T-helper 2 cell treated with Interferon-gamma antibody and Interleukin-4, amounts not matched to agents 5 μg/mL and 100 μg/mL, for 36 hours (primary cell): ENCODE measurements around the gene ERCC3.

Experiments
- DNase-seq: peaks from one replicate; pipeline ENCODE4 v3.0.0; 2021; ENCODE audit warnings: low spot score
- H3K27ac Mint-ChIP-seq: one replicate; pipeline ENCODE4 v1.8.0; 2021; ENCODE audit warnings: mild to moderate bottlenecking, mixed read lengths
- H3K27me3 Mint-ChIP-seq: one replicate; pipeline ENCODE4 v1.8.0; 2021; ENCODE audit warnings: low read depth, mixed read lengths
- H3K36me3 Mint-ChIP-seq: one replicate; pipeline ENCODE4 v1.8.0; 2021; ENCODE audit warnings: low read depth, mixed read lengths
- H3K4me1 Mint-ChIP-seq: one replicate; pipeline ENCODE4 v1.8.0; 2021; ENCODE audit warnings: low read depth, mixed read lengths
- H3K4me3 Mint-ChIP-seq: one replicate; pipeline ENCODE4 v1.8.0; 2022; ENCODE audit warnings: mild to moderate bottlenecking, moderate library complexity, mixed read lengths
- H3K9me3 Mint-ChIP-seq: one replicate; pipeline ENCODE4 v1.8.0; 2021; ENCODE audit warnings: mixed read lengths

The ERCC3 gene

DNA sequence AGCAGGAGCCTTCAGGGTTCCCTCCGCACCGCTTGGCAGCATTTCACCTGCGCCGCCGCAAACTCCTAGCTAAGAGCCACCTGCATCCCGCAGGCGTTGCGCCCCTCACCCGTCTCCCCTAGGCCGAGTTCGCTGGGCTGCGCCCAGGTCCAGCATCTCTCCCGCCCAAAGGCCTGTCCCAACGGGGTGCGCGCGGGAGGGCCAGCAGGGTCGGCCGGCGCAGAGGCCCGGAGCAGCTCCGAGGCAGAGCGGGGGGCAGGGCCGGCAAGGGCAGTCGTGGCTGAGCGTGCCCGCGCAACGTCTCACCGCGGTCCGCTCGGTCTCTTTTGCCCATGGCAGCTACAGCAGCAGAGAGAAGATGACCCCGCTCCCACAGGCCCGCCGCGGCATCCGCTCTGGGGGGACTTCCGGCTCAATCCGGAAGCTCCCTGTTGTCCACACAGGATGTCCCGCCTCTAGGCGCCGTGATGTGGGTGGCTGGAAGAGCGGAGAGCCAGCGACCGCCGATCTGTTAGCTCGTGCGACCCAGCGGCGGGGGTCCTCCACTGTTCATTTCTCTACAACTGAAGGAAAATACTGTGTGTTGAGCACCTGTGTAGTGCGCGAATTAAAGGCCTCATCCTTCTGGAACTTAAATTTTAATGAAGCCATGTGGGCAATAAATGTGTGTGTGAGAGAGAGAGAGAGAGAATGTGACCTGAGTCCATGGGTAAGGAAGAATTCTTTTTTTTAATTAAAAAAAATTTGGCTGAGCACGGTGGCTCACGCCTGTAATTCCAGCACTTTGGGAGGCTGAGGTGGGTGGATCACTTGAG lies at the start of gene ERCC3:
TSS of gene ERCC3 (minus strand) at position 397 of the 815 bp plus-strand sequence. CDS start at position 334, 63 bp downstream.
- Mint-ChIP-seq H3K4me3 (peak within 1 kb of the TSS; percentile 100), H3K4me1 (peaks cover 22% of the 10 kb centered on the region), H3K27ac (peak within 1 kb of the TSS; percentile 96), H3K36me3 (peaks cover 39% of the 10 kb centered on the region), H3K27me3 (no peaks in the 10 kb centered on the region), H3K9me3 (no peaks in the 10 kb centered on the region)
- DNase-seq, result peak; percentile 80

DNA sequence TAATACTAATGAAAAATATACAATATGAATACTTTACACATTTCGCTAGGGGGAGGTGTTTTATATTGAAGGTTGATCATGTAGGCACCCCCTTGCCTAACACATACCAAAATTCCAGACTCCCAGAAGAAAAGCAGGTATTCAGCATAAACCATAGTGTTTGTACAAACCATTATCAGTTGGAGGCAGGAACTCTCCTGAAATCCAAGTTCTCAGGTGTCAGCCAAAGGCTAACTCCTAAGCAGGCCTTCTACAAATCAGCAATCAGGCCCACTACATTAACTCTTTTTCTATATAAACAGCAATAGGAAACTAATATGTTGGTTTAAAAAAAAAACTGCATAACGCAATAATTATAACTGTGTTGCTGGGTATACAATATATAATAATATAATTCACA lies 49.3 kb upstream of the ERCC3 start:
- Mint-ChIP-seq H3K4me3 (no peak overlapping the region), H3K27ac (no peak overlapping the region), H3K27me3 (no peaks in the 10 kb centered on the region), H3K4me1 (peaks cover 19% of the 10 kb centered on the region), H3K36me3 (peaks cover 14% of the 10 kb centered on the region), H3K9me3 (no peaks in the 10 kb centered on the region)
- DNase-seq, result no peak

DNA sequence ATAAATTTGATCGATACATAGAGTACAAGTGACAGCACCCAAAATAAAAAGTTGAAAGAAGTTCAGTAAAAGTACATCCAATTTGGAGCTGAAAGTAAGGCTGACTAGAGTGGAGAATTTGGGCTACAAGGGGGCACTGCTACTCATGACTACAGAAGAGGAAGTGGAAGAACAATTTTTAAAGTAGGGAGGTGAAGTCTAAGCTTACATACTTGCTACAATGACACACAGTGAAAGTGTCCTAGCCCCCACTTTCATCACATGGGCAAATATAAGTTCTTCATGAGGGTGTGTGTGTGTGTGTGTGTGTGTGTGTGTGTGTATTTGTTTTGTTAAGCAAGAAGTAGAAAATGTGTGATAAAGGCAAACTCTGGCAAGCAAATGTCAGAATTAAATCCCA lies 48.2 kb upstream of the ERCC3 start:
- no peak overlapping the region for H3K4me3 Mint-ChIP-seq
- no peaks in the 10 kb centered on the region for H3K9me3 Mint-ChIP-seq
- no peaks in the 10 kb centered on the region for H3K27me3 Mint-ChIP-seq
- no peak overlapping the region for H3K27ac Mint-ChIP-seq
- DNase-seq, result no peak
- peaks cover 22% of the 10 kb centered on the region for H3K36me3 Mint-ChIP-seq
- H3K4me1 Mint-ChIP-seq, result peaks cover 13% of the 10 kb centered on the region

DNA sequence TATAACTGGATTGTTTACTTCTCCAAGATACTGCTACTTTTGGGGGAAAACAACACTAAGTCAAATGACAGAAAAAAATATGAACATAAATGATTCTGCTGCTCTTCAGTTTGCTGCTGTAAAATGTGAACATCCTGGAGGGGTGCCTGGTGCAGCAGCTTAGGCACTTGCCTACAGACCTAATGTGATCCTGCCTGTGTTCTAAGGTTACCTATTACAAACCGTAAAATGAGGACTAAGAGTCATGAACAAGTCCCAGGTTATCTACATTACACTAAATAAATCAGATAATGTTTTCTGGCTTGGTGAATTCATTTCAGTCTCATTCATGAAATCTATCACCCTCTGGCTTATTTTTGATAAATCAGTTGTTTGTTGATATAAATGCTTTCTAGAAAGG lies 38.4 kb upstream of the ERCC3 start:
- DNase-seq, result no peak
- Mint-ChIP-seq H3K27ac (no peak overlapping the region), H3K9me3 (no peaks in the 10 kb centered on the region), H3K4me3 (no peak overlapping the region), H3K36me3 (peaks cover 23% of the 10 kb centered on the region), H3K27me3 (no peaks in the 10 kb centered on the region), H3K4me1 (no peaks in the 10 kb centered on the region)

DNA sequence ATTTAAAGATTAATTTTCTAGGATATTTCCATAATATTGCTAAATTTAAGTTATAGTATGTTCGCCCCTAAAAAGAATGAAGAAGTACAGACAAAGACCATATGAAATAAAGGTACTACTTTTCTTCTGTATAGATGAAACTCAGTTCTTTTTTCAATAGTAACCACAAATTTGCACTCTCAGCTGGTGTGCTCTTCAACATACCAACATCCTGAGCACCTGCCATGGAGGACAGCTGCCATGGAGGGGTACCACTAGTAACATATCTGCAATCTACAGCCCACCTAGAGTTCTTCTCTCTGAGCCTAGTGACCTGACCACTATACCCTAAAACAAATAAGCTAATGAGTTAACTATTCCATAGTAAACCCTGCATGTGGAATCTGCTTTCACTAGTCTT lies 36.8 kb upstream of the ERCC3 start:
- Mint-ChIP-seq H3K4me1 (no peaks in the 10 kb centered on the region), H3K27me3 (no peaks in the 10 kb centered on the region), H3K9me3 (no peaks in the 10 kb centered on the region), H3K36me3 (peaks cover 21% of the 10 kb centered on the region), H3K27ac (no peak overlapping the region), H3K4me3 (no peak overlapping the region)
- DNase-seq, result no peak

DNA sequence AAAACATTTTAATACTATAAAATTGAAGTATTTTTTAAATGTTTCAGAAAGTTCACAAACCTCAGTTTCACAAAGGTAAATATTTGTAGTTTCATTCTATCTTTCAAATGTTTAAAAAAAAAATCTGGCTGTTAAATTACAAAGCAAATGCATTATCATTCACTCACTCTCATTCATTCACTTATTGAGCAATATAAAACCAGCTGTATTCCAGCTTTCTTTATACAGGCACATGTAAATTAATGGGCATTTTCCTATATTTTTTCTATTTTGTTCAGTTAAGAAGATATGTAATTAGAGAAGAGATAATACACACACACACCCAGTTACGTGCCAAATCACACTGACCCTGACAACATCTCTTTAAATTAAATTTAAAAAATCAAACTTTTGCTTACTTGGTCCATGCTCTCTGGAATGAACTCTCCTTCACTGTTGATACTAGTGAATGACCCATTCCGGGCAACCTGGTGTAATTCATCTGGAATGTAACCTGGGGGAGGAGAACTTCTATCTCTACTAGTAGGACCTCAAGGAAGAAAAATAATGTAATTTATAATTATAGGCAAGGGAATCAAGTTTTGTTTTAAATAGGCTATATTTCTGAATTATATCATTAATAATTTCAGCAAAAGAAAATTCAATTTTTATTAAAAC lies 32.5 kb upstream of the ERCC3 start:
- Mint-ChIP-seq H3K4me3 (no peak overlapping the region), H3K36me3 (peaks cover 29% of the 10 kb centered on the region), H3K9me3 (no peaks in the 10 kb centered on the region)

DNA sequence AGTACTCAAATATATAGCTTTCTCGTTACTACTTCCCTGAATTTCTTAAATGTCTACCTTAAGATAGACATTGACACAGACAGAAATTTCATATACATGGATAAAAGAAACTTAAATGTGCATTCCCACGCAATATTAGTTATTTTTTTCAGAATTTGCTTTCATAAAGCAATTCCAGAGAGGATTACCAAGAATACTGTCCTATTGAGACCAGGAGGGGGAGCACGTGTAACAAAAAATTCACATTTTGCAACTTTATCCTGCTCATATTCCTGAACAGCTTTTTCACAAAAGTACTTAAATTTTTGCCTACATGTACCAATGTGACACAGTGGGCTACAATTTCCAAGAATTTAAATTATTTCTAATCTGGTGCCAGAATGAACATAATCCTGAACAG lies 30.7 kb upstream of the ERCC3 start:
- H3K4me1 Mint-ChIP-seq, result no peaks in the 10 kb centered on the region
- no peak for DNase-seq
- H3K4me3 Mint-ChIP-seq, result no peak overlapping the region
- H3K9me3 Mint-ChIP-seq, result peaks cover 6% of the 10 kb centered on the region
- peaks cover 42% of the 10 kb centered on the region for H3K36me3 Mint-ChIP-seq
- no peak overlapping the region for H3K27ac Mint-ChIP-seq
- H3K27me3 Mint-ChIP-seq, result no peaks in the 10 kb centered on the region

More for the DNA sequence above, 32.5 kb upstream of the ERCC3 start:
- H3K27me3 Mint-ChIP-seq, result no peaks in the 10 kb centered on the region
- H3K27ac Mint-ChIP-seq, result no peak overlapping the region
- no peaks in the 10 kb centered on the region for H3K4me1 Mint-ChIP-seq
- no peak for DNase-seq

DNA sequence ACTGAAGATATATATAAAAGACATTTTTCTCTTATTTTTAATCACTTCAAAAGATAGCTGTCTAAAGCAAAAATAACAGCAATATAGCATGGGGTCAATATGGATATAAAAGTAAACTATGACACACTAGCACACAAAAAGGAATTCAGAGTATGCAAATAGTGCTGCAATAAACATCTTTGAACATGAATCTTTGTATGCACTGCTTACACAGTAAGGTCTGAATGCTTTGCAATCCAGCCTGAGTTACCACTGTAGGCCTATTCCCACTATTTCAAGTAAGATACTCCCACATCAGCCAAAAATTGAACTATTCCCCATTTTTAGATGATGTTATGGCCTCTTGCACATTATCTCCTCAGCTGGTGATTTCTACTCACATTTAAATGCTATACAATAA lies 27.4 kb upstream of the ERCC3 start:
- Mint-ChIP-seq H3K9me3 (peaks cover 6% of the 10 kb centered on the region), H3K4me1 (no peaks in the 10 kb centered on the region), H3K27me3 (no peaks in the 10 kb centered on the region), H3K36me3 (peaks cover 57% of the 10 kb centered on the region), H3K27ac (no peak overlapping the region), H3K4me3 (no peak overlapping the region)
- no peak for DNase-seq

DNA sequence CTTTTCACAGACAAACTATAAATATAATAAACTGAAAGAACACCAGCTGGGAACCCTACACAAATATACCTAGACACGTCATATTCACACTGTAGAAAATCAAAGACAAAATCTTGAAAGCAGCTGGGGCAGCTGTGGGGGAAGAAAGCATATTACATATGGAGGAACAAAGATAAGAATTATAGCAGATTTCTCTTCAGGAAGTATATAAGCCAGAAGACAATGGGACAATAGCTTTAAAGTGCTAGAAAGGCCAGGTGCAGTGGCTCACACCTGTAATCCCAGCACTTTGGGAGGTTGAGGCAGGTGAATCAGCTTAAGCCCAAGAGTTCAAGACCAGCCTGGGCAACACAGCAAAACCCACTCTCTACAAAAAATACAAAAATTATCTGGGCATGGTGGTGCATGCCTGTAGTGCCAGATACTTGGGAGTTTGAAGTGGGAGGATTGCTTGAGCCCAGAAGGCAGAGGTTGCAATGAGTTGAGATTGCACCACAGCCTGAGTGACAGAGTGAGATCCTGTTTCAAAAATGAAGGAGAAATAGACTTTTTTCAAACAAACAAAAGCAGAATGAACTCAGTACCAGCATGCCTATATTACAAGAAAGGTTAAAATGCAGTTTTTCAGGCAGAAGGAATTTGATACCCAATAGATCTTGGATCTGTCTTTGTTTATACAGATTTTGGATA lies 26.8 kb upstream of the ERCC3 start:
- no peak overlapping the region for H3K4me3 Mint-ChIP-seq
- H3K36me3 Mint-ChIP-seq, result peaks cover 57% of the 10 kb centered on the region
- H3K27ac Mint-ChIP-seq, result no peak overlapping the region

DNA sequence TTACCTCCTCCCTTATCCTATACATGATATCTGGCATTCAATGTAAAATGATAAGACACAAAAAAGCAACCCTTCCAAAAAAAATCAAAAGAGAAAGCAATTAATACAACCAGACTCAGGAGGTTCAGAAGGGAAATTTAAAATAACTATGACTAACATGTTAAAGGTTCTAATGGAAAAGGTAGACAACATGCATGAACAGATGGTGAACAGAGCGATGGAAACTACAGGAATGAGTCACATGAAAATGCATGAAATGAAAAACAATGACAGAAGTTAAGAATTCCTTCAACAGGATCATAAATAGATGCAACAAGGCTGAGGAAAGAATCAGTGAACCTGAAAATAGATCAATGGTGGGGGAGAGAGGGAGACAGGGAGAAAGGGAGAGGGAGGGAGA lies 26.1 kb upstream of the ERCC3 start:
- H3K36me3 Mint-ChIP-seq, result peaks cover 58% of the 10 kb centered on the region
- peaks cover 6% of the 10 kb centered on the region for H3K9me3 Mint-ChIP-seq
- no peak overlapping the region for H3K4me3 Mint-ChIP-seq
- DNase-seq, result no peak
- peak overlapping the region; percentile 5 for H3K27ac Mint-ChIP-seq
- H3K27me3 Mint-ChIP-seq, result no peaks in the 10 kb centered on the region
- H3K4me1 Mint-ChIP-seq, result no peaks in the 10 kb centered on the region

More for the DNA sequence above, 26.8 kb upstream of the ERCC3 start:
- peaks cover 6% of the 10 kb centered on the region for H3K9me3 Mint-ChIP-seq
- DNase-seq, result no peak
- H3K27me3 Mint-ChIP-seq, result no peaks in the 10 kb centered on the region
- no peaks in the 10 kb centered on the region for H3K4me1 Mint-ChIP-seq

DNA sequence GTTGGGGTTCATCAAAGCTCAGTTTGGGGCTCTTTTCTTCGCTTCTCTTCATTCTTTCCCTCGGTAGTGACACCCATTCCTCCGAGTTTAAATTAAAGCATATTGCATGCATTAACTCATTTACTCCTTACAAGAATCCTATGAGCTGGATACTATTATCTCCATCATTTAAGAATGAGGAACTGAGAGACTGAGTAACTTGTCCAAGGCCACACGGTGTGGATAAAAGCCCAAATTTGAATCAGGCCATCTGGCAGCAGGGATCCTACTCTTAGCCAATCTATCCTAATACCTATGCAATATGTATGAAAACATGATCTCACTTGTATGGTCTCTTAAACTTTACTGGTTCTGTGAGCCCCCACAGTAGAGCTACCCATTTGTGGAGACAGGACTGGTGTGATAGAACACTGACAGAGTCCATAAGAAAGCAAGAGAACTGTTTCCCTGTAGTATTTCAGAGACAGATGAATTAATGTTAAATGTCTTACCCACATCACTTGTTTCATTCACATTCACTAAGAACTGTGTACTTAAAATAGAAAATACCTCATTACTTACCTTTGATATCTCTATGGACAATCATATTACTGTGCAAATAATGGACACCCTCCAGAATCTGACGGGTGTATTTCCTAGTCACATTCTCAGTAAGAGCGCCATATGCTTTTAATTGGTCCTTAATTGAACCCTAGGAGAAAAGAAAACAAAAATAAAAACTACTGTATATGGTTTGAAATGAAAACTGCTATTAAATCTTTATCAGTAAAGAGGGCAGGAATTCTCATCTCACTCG lies 20.4 kb upstream of the ERCC3 start:
- no peak overlapping the region for H3K4me3 Mint-ChIP-seq
- no peaks in the 10 kb centered on the region for H3K4me1 Mint-ChIP-seq
- no peak overlapping the region for H3K27ac Mint-ChIP-seq
- H3K27me3 Mint-ChIP-seq, result no peaks in the 10 kb centered on the region
- DNase-seq, result no peak
- peaks cover 41% of the 10 kb centered on the region for H3K36me3 Mint-ChIP-seq
- no peaks in the 10 kb centered on the region for H3K9me3 Mint-ChIP-seq

DNA sequence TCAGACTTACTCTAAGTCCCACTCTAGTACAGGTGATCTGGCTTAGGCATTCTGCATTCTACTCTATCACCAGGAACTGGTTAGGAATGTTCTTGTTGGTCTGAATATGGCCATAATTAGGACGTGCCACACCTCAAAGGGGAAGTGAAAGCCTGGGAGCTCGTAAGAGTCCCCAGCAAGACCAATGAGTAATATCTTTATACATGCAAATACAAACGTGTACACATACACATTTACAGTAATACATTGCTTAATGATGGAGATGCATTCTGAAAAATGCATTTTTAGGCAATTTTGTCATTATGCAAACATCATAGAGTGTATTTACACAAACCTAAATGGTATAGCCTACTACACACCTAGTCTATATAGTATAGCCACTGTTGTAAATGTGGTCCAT lies 19.5 kb upstream of the ERCC3 start:
- H3K36me3 Mint-ChIP-seq, result peaks cover 37% of the 10 kb centered on the region
- no peak overlapping the region for H3K4me3 Mint-ChIP-seq
- no peak for DNase-seq
- no peaks in the 10 kb centered on the region for H3K4me1 Mint-ChIP-seq
- H3K27ac Mint-ChIP-seq, result no peak overlapping the region
- no peaks in the 10 kb centered on the region for H3K27me3 Mint-ChIP-seq
- H3K9me3 Mint-ChIP-seq, result no peaks in the 10 kb centered on the region

DNA sequence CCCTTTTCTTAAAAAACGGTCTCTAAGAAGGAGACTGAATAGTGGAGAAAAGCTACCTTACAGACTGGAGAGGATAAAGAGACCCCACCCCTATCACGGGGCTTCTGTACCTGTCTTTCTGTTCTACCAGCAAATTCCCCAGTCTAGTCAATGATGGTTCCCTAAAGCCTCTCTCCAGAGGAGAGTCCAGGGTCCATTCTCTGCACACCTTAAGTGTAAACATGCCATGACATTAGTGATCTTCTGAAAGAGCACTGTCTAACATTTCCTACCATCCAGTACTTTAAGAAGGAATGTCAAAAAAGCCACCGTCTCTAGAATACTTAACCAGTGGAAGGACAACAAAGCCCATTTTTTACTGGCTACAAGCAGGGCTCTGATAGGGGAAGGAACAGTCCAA lies 17.0 kb upstream of the ERCC3 start:
- Mint-ChIP-seq H3K36me3 (peaks cover 42% of the 10 kb centered on the region), H3K27ac (no peak overlapping the region)
- no peak for DNase-seq

More for the DNA sequence above, 17.0 kb upstream of the ERCC3 start:
- Mint-ChIP-seq H3K4me1 (peaks cover 3% of the 10 kb centered on the region), H3K4me3 (no peak overlapping the region), H3K9me3 (no peaks in the 10 kb centered on the region), H3K27me3 (no peaks in the 10 kb centered on the region)
